IPS-11a (cell line): Measurements from ENCODE around the gene REG4.

Experiments used
- H3K4me3 ChIP-seq: one replicate; pipeline ENCODE4 v1.5.1; 2013; ENCODE audit warnings: low read depth, low read length, control low read depth

REG4 gene

DNA sequence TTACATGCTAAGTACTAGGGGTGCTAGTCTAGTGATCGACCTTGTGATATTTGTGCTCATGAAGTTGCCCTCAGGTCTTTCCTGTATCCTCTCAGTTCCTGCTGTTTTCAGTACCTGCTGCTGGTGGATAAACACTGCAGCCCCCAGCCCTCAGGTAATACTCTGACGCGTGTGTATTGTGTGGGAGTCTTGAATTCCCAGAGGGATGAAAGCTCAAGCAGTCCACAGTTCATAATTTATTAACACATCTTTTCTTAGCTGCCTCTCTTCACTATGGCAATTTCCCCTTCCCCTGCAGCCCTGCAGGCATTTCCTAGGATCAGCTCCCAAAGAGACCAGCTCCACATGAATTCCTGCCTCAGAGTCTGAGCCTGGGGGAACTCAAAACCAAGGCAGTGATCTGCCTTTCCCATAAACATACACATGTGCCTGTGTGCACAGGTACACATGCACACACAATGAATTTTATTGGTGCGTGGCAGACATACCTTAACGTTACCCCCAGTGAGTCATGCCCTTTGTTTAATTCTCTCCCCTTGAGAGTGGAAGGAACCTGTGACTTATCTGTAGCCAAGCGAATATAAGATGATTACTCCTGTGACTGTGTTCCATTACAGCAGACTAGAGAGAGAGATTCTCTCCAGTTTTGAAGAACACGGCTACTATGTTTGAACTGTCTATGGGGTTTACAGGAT lies 28.5 kb downstream of the REG4 start:
- no peak overlapping the region for H3K4me3 ChIP-seq

DNA sequence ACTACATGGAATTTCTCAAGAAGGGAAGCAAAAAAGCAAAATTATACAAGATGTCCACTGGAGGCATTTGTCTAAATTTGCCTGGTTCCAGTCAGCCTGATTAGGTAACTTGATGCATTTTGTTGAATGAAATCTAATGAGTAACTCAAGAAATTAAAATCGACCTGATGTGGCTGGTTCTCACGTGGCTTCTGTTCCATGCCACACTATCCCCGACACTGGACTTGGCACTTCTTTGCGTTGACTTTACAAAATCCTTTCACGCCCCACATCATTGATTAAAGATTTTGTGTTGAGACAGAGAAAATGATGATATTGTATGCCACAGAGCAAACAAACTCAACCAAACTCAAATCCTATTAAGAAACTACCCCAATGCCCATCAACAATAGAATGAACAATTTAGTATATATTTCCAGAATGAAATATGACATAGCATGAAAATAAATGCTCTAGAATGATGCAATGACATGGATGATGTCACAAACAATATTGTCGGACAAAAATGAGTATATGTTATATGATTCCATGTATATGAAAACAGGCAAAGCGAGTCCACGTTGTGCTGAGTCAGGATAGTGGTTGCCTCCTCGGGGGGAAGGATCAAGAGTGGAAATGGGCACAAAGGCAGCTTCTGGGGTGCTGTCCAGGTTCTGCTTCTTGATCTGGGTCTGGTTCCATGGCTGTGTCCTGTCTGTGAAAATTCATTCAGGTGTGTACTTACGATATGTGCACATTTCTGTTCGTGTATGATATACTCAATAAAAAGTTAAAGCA lies 29.6 kb downstream of the REG4 start:
- no peak overlapping the region for H3K4me3 ChIP-seq

DNA sequence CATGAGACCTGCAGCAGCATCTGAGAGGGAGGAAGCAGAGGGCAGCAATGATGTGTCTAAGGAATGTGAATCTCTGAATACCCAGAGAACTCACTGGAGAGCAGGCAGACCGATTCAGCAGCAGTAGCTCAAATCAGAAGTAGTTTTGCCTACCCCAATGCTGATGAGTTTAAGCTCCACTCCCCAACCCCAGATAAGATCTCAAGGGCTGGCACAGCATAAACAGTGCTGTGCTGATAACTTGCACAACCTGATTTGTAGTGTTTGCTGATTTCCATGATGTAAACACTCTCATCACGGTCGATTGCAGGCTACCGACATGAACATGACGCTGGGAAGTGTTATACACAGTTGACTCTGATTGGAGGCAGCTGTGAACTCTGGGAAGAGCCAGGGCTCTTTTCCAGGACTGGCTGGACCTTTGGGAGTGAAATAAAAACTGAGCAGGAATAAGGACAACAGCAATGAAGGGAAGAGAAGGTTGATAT lies 31.3 kb downstream of the REG4 start:
- no peak overlapping the region for H3K4me3 ChIP-seq

DNA sequence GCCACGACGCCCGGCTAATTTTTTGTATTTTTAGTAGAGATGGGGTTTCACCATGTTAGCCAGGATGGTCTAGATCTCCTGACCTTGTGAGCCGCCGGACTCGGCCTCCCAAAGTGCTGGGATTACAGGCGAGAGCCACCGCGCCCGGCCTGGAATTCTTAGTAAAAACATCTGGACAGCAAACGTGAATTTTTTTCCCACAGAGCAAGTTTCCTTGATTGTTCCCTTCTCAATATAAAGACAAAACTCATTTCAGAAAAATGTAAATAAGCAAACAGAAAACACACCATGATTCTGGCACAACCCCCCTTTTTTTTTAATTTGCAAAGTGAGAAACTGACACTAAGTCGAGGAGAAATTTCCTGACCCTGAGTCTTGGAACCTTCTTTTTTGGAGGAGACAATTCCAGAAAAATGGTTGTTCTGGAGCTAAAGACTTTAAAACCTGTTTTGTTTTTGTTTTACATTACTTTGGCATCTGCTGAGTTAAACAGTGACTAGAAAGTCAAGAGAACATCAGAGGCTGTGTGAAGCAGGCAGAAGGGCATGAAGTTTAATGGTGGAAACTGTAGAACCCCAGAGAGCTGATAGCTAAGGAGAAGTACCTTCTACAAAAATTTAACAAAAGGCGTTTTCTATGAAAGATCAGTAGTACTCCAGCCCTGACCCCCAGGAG lies 32.2 kb downstream of the REG4 start:
- no peak overlapping the region for H3K4me3 ChIP-seq

DNA sequence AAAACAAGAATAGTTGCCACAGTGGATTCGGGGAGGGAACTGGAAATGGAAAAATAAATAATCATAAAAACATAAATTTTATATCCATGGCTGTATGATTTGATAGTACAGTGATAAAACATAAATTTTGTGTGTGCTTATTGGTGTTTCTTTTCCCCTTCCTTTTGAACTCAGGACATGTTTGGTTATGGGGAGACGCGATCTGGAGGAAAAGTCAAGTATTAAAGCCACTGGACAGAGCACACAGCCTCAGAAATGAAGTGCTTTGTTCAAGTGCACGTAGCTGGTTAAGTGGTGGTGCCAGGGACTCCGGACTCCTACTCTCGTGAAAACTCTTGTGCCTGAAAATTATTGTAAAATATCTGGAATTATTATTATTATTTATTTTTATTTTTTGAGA lies 32.9 kb downstream of the REG4 start:
- H3K4me3 ChIP-seq, result no peak overlapping the region

DNA sequence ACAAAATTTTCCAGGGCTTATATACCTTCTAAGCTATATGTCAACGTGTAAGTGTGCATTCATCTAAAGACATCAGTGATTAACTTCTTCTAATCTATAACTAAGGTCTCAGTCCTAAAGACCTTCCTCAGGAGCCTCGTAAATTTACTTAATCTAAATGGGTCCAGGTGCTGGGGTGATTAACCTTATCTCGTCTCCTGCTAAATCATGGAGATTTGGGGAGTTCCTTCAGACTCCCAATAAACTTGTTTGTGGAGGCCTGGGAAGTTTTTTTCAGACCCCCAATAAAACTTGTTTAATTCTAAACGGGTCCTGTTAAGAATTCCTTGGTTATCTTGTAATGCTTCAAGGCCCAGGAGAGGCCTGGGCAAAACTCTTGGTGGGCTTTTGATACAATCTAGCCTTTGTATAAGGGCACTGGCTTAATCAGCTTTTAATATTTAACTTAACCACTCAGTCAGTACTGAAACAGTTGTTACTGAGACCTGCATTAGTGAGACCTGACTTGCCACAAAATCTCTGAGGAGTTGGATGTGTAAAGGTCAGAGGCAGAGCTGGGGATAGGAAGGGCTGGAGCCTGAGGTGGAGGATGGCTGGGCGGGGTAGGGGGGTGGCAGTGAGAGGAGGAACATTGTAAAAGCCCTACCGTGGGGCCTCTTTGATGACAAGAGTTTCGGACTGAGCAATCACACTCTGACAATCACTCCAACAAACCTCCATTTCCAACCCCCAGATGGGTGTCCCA lies 36.3 kb downstream of the REG4 start:
- no peak overlapping the region for H3K4me3 ChIP-seq

DNA sequence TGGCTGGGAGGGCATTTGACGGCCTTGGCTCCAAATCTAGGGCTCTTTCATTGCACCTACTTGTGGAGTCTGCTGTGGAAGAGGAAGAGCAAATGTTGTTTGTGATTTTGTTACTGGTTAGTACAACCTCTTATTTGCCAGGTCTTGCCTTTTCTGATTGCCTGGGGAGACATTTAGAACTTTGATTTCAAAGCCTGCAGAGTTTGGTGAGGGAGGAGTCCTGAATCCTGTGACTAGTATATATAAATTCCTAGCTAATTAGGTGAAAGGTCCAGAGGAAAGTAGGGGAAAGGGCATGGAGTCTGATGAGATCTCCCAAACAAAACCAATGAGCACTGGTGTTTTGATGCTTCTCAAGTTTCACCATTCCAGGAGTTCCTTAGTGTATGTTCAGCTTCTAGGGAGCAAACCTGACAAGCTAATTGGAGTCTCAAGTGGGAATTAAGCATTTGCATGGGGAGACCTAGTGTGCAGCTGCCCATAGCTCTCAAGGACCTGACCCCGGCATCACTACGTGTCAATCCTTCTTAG lies 37.5 kb downstream of the REG4 start:
- no peak overlapping the region for H3K4me3 ChIP-seq

DNA sequence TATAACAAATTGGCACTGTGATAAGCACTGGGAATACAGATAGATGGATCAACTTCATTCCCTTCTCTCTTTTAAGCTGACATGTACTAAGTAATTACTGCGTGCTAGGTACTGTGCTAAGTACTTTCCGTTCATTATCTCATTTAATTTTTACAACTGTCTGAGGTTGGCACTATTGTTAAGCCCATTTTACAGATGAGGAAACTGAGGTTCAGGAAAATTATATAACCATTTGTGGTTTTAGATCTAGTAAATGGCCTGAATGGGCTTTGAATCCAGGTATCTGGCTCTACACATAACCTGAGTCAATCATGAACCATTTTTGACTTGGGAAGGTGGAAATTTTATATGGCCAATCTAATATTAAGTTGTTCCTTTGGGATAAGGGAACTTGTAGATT lies 39.0 kb downstream of the REG4 start:
- no peak overlapping the region for H3K4me3 ChIP-seq

DNA sequence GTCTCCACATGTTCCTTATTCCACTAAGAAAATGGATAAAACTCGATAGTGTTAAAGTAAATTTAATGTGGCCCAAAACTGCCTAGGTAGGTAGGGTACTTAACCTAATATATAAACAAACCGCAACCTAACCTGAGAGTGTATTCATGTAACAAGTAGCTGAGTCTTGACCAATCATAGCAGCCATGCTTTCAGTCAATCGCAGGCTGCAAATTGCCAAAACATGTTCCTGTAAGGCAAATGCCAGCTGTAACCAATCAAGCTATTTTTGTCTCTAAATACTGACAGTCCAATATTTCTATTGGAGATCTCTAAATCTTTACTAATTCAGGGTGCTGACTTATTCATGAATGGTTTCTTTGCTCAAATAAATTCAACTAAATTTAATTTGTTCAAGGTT lies 39.5 kb downstream of the REG4 start:
- no peak overlapping the region for H3K4me3 ChIP-seq

DNA sequence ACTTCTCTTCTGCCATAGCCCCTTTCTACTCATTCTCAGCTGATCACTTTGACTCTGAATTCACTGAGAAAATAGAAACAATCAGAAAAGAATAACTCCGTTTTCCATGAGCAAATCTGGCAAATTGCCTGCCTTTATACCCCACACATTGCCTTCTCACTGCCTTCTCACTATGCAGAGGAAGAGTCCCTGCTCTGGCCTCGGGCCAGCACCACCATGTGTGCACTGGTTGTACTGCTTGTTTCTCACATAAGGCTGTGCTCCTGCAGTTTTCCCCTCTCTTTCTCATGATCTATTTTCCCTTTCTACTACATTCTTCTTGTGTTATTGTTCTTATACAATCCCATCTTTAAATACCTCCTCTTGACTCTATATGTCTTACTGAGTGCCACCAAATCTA lies 40.2 kb downstream of the REG4 start:
- no peak overlapping the region for H3K4me3 ChIP-seq

DNA sequence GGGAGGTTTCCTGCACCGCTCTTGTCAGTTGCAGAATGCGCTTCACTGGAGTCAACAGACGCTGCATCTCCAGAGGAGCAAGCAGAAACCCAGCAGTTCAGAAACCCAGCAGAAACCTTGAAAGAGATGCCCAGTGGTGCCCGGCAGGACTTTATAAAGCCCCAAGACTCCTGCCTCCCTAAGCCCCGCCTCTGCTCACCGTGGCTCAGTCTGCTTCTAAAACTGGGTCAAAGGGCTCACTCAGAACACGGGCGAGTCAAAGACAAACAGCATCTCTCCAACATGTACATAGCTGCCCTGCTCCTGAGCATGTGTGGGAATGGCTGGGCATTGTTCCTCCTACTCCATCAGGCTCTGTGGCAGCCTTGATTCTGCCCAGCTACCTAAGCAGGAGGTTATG lies 42.5 kb downstream of the REG4 start, which contains the start of gene HMGCS2:
HMGCS2 (minus strand) TSS at position 128 of the 400 bp plus-strand sequence; CDS start at position 67, 61 bp downstream.
- no peak within 1 kb of the TSS for H3K4me3 ChIP-seq

DNA sequence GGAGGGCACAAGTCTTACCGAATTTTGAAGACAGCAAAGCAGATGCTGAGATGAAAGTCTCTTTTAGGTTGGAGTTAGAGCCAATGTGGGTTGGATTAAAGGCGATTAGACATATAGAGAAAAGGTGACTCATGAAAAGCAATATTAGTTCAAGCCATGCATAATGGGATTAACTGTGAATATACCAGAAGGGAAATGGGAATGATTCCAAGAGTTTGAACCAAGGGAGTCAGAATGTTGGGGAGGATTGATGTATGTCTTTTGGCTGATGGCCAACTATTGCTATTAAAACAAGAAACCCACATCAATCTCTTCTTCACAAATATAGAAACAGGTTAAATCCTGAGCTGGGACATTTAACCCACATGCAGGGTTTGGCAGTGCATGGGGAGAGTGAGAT lies 43.8 kb downstream of the REG4 start:
- no peak overlapping the region for H3K4me3 ChIP-seq

DNA sequence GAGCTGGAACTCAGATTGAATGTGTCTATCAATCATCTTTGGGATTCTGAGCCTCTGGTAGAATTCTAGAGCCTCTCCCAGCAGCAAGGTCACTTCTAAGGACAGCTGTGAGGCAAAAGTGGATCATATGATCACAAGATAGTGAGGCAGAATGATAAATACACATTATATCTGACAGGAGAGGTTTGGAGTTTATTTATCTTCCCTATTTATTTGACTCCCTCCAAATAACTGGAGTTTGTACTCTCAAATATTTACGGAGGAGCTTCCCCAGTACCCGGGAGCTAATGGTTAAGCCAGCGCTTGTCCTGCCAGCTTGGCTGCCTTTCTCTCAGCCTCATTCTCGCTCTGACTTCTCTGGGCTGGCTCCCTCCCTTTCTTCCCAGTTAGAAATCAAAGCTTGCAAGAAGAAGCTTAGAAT lies 44.9 kb downstream of the REG4 start:
- no peak overlapping the region for H3K4me3 ChIP-seq

DNA sequence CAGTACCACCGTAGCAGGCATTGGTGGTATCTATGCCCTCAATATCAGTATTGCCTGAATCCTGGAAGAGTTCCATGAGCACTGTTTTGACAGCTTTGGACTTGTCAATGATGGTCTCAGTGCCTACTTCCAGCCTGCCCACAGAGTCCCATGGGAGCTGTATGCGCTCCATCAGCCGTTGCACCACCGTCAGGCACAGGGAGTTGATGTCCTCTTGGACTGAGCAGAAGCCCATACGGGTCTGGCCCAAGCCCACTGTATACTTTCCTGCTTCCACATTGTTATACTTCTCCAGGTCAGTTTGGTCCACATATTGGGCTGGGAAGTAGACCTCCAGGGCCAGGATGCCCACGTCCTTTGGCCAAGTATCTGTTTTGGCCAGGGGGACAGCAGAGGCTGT lies 47.0 kb downstream of the REG4 start:
- H3K4me3 ChIP-seq, result no peak overlapping the region

DNA sequence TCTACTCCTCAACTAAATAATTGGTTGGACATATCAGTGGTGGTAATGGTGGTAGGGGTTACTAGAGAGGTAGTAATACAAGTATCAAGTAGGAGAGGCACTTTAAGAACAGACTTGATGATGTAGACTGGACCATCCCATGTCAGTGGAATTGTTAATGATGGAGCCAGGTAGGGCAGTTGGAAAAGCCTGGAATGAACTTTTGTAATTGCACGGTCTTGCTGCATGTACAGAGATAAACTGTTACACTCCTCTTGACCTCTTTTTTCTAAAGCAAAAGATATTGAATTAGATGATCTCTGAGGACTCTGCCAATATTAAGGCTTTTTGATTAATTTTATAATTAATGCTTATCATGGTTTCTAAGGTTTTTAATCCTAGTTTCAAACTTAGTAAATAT lies 48.3 kb downstream of the REG4 start:
- H3K4me3 ChIP-seq, result no peak overlapping the region

DNA sequence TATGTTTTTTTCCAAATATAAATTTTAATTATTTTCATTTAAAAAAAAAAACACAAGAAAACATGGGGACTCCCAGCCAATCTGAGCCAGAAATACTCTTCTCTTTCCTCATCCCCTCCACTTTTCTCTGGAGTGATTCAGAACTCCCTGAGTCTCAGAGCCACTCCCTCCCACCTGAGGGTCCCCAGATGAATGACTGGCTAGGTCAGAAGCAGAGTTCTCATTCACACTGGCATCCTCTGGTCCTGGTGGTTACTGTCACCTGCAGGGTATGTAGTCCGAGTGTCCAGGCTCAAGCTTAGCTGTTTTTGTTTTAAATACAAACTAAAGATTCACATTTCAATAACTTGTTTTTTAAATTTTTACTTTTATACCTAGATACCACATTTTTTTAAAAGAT lies 48.9 kb downstream of the REG4 start:
- H3K4me3 ChIP-seq, result no peak overlapping the region

DNA sequence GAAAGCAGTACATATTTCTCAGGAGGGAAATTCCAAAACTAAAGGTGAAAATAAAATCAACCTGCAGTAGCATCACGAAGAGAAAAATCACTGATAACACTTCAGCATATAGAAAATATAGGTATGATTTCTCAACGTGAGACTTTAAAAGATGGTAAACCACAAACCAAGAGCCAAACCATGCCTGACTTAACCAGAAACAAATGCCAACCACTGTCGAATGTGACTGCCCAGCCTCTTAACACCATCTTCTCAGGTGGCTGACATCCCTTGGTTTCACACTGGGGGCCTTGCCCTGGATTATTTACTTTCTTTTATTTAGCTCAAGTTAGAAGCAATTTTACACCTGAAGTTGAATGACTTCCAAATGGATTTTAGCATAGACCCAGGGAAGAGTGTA lies 52.7 kb downstream of the REG4 start:
- H3K4me3 ChIP-seq, result no peak overlapping the region

DNA sequence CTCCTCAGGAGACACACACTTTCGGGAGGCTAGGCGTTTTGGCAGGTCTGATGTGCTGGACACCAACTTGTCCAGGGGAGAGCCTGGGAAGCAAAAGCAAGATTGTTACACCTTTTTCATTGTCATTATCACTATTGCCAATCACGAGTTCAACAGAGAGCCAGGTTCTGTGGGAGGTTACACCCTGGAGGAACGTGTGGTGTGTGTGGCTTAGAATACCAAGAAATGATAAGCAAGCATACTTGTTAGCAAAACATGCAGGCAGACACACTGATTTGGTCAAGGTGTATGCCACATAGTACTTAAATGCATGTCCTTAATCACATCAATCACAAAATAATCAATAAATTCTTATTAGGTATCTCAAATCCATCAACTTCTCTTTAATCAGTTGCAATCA lies 58.7 kb downstream of the REG4 start:
- H3K4me3 ChIP-seq, result no peak overlapping the region

DNA sequence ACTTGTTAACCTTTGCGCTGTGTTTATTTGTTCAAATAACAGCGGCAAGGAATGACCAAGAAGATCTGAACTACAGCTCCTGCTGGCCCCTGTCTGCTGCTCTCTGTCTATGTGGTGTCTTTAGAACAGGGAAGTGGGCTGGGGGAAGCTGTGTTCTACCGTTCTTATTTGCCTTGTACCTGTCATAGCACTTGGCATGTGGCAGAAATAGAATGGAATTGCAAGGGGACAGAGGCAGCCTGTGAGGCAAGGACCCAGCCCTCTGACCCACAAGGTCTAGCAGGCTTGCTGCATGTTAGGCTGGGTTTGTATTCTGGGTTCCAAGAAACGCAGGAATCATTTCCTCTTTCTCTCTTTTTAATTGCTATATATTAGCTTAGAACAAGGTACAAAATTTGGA lies 63.2 kb downstream of the REG4 start:
- H3K4me3 ChIP-seq, result no peak overlapping the region

DNA sequence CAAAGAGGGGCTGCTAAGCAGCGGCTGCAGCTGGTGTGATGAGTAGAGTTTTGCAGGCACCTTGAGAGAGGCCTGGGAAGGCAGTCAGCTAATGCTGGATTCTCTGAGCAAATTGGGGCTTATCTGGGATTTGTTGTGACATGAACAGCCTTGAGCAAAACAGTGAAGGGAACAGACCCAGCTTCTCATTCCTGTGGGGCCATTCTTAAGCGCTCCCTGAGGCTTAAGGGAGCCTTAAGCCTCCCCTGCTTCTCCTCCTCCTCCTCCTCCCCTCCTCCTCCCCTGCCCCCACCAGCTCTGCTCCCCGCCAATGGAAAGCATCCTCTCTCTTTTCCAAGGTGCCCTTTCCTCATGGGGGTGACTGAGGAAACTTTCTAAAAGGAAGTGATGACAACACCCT lies 63.8 kb downstream of the REG4 start:
- no peak overlapping the region for H3K4me3 ChIP-seq

DNA sequence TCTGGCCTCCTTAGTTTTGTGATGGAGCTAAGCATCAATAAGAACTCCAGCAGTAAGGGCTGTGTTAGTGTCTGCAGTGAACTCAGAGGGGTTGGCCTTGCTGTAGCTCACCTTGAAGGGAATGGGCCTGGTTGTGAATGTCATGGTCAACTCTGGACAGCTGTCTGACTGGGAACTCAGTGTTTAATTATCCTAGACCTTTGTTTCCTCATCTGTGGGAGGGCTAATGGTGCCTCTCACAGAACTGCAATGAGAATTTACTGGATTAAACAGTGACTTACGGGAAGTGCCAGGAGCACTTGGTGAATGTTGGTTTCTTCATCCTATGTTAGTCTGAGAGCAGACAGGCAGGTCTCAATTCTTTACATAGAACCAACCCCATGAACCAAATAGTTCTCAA lies 66.2 kb downstream of the REG4 start:
- no peak overlapping the region for H3K4me3 ChIP-seq
